Dendritic cell treated with granulocyte-macrophage colony-stimulating factor and Interleukin-4, amounts not matched to agents 40 ng/mL and 50 ng/mL, for 4 days (primary cell): ENCODE results near the gene GRAMD1A.
"Not testable (repeated sequence)": the region's sequence is repeated elsewhere in the genome, so short reads cannot be mapped to it uniquely, and the experiment has no call there.

Source experiments
- H3K27ac Mint-ChIP-seq: one replicate; pipeline ENCODE4 v1.8.0; 2022; ENCODE audit warnings: mild to moderate bottlenecking, mixed read lengths
- H3K27me3 Mint-ChIP-seq: one replicate; pipeline ENCODE4 v1.8.0; 2022; ENCODE audit warnings: mild to moderate bottlenecking, mixed read lengths
- H3K36me3 Mint-ChIP-seq: one replicate; pipeline ENCODE4 v1.8.0; 2022; ENCODE audit warnings: low read depth, mixed read lengths
- H3K4me1 Mint-ChIP-seq: one replicate; pipeline ENCODE4 v1.8.0; 2022; ENCODE audit warnings: low read depth, mixed read lengths
- H3K4me3 Mint-ChIP-seq: one replicate; pipeline ENCODE4 v1.8.0; 2022; ENCODE audit warnings: mild to moderate bottlenecking, moderate library complexity, mixed read lengths
- H3K9me3 Mint-ChIP-seq: one replicate; pipeline ENCODE4 v1.8.0; 2022; ENCODE audit warnings: mixed read lengths
- intact Hi-C: fragments of 100-400 bp; cut with micrococcal nuclease; formaldehyde crosslinking; loops from one replicate; pipeline ENCODE4 v1.15.0; 2022

The GRAMD1A gene

DNA sequence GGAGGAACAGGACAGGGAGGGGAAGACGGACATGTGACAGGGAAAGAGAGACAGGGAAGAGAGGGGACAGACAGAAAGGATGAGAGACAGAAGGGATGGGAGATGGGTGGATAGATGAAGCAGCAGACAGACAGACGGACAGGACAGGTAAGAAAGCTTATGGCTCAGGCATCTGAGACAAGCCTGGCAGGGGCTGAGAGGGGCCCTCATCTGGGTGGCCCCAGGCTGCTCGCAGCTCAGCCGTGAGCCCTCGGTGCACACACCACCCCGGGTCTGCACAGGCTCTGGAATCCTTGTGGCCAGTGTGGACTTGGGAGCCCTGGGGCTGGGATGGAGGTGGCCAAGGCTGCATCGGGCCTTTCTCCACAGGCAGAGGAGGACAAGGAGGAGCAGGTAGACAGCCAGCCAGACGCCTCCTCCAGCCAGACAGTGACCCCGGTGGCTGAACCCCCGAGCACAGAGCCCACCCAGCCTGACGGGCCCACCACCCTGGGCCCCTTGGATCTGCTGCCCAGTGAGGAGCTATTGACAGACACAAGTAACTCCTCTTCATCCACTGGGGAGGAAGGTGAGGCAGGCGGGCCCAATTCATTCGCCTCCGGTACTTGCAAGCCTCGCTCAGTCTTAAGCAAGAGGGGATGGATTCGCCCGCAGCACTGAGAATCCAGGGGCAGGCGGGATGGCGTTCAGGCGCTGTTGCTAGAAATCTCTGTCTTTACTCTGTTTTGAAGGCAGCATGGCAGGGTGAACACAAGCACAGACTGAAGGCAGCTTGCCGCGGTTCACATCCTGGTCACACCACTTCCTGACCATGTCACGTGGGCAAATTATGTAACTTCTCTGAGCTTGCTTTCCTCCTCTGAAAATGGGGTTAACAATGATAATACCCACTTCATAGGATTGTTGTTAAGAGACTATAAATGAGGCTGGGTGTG lies 14.0 kb downstream of the GRAMD1A start:
- Mint-ChIP-seq H3K27ac (peak overlapping the region; percentile 66), H3K4me1 (peaks cover 76% of the 10 kb centered on the region), H3K4me3 (peak overlapping the region; percentile 56), H3K36me3 (peaks cover 99% of the 10 kb centered on the region), H3K27me3 (no peaks in the 10 kb centered on the region), H3K9me3 (no peaks in the 10 kb centered on the region)
- intact Hi-C loops = loop anchor here (1.0 kb wide), 1 partner anchor 41 kb away; no protein-coding TSS in a partner anchor

DNA sequence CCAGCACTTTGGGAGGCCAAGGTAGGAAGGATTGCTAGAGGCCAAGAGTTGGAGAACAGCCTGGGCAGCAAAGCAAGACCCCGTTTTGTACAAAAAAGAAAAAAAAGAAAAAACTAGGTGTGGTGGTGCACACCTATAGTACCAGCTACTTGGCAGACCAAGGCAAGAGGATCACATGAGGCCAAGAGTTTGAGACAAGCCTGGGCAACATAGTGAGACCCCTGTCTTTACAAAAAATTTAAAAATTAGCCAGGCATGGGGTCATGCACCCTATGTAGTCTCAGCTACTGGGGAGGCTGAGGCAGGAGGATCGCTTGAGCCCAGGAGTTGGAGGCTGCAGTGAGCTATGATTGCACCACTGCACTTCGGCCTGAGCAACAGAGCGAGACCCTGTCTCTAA lies 14.7 kb downstream of the GRAMD1A start:
- H3K9me3 Mint-ChIP-seq, intact Hi-C loops, H3K4me3 Mint-ChIP-seq, H3K27me3 Mint-ChIP-seq: not testable (repeated sequence)
- peak overlapping the region; percentile 66 for H3K27ac Mint-ChIP-seq
- peaks cover 99% of the 10 kb centered on the region for H3K36me3 Mint-ChIP-seq
- peaks cover 74% of the 10 kb centered on the region for H3K4me1 Mint-ChIP-seq

DNA sequence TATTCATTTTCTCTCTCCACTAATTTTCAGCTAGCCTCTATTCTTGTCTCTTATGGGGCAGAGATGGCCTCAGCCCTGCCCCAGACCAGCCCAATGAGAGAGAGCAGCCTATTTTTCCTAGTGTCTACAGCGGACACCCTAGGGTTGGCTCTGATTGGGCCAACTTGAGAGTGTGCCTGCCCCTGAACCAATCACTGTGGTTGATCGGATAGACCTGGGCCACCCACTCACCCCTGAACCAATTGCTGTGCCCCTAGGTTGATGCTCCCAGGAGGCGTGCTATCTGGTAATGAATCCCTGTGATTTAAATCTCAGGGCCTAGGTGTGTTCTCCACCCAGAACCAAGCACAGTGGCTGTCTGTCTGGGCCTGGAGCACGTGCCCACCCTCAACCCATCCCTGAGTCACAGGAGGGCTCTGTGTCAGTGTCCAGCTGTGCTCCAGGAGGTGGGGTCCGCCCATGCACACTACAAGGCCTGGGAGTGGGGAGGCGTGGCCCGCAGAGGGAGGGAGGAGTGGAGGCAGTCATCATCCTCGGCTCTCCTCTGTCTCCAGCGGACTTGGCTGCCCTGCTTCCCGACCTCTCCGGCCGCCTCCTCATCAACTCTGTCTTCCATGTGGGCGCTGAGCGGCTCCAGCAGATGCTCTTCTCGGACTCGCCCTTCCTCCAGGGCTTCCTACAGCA lies 15.3 kb downstream of the GRAMD1A start:
- intact Hi-C loops = no loop called here
- H3K36me3 Mint-ChIP-seq = peaks cover 99% of the 10 kb centered on the region
- no peak overlapping the region for H3K27ac Mint-ChIP-seq
- no peaks in the 10 kb centered on the region for H3K27me3 Mint-ChIP-seq
- H3K9me3 Mint-ChIP-seq = no peaks in the 10 kb centered on the region
- no peak overlapping the region for H3K4me3 Mint-ChIP-seq
- peaks cover 67% of the 10 kb centered on the region for H3K4me1 Mint-ChIP-seq

DNA sequence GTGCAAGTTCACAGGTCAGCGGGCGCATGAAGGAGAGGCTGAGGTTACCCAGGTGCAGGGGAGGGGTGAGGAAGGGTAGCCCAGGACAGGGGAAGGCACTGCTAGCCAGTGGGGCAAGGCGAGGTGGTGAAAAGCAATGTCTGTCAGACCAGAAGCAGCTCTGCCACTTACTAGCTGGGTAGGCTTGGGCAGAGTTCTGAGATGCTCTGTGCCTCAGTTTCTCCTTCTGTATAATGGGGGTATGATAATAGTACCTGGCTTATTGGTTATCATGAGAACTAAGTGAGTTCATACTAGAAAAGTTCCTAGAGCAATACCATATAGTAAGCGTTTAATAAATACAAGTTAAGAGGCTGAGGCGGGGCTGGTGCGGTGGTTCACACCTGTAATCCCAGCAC lies 15.8 kb downstream of the GRAMD1A start:
- Mint-ChIP-seq H3K9me3 (no peaks in the 10 kb centered on the region), H3K27ac (no peak overlapping the region), H3K4me3 (no peak overlapping the region), H3K27me3 (no peaks in the 10 kb centered on the region), H3K36me3 (peaks cover 99% of the 10 kb centered on the region), H3K4me1 (peaks cover 65% of the 10 kb centered on the region)
- intact Hi-C loops = no loop called here

DNA sequence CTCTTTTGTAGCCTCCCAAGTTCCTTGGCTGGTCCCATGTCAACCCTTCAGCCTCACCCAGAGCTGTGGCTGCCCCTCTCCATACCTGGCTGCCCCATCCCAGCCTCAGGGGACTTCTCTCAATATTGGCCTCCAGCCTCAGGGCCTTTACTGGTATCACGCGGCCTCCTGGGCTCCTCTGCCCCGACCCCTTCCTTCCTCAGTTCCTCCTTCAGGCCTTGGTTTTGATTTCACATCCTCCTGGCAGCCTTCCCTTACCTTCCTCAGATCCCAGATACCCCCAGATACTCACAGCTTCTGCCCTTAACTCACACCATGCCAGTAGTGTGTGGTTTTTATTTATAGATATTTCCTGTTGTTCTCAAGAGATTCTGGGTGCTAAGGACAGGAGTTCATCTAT lies 17.4 kb downstream of the GRAMD1A start:
- Mint-ChIP-seq H3K27me3 (no peaks in the 10 kb centered on the region), H3K4me1 (peaks cover 58% of the 10 kb centered on the region), H3K9me3 (no peaks in the 10 kb centered on the region), H3K27ac (peak overlapping the region; percentile 49), H3K4me3 (no peak overlapping the region), H3K36me3 (peaks cover 99% of the 10 kb centered on the region)
- intact Hi-C loops = no loop called here

DNA sequence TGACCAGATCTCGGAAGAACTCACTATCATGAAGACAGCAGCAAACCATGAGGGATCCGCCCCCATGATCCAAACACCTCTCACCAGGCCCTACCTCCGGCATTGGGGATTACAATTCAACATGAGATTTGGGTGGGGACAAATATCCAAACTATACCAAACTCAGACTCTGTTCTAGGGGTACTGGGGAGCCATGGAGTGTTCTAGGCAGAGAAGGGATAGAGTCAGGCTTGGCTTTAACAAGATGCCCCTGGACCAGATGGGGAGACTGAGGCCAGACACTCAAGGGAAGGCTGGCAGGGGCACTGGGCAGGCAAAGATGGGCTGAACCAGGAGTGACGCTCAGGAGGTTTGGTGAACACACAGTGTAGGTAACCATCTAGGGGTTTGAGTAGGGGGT lies 18.3 kb downstream of the GRAMD1A start:
- H3K27ac Mint-ChIP-seq = peak overlapping the region; percentile 49
- no peaks in the 10 kb centered on the region for H3K9me3 Mint-ChIP-seq
- peaks cover 99% of the 10 kb centered on the region for H3K36me3 Mint-ChIP-seq
- H3K4me3 Mint-ChIP-seq = no peak overlapping the region
- intact Hi-C loops = no loop called here
- peaks cover 57% of the 10 kb centered on the region for H3K4me1 Mint-ChIP-seq
- no peaks in the 10 kb centered on the region for H3K27me3 Mint-ChIP-seq

DNA sequence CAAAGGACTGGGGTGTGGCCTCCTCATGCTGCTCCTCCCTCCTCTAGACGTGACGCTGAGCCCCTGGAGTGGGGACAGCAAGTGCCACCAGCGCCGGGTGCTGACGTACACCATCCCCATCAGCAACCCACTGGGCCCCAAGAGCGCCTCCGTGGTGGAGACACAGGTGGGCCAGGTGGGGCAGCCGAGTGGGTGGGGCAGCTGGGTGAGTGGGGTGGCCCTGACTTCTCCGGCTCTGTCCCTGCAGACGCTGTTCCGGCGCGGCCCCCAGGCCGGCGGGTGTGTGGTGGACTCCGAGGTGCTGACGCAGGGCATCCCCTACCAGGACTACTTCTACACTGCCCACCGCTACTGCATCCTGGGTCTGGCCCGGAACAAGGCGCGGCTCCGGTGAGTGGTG lies 19.0 kb downstream of the GRAMD1A start:
- intact Hi-C loops = no loop called here
- Mint-ChIP-seq H3K9me3 (no peaks in the 10 kb centered on the region), H3K27me3 (no peaks in the 10 kb centered on the region), H3K4me3 (no peak overlapping the region), H3K4me1 (peaks cover 54% of the 10 kb centered on the region), H3K36me3 (peaks cover 99% of the 10 kb centered on the region), H3K27ac (no peak overlapping the region)

DNA sequence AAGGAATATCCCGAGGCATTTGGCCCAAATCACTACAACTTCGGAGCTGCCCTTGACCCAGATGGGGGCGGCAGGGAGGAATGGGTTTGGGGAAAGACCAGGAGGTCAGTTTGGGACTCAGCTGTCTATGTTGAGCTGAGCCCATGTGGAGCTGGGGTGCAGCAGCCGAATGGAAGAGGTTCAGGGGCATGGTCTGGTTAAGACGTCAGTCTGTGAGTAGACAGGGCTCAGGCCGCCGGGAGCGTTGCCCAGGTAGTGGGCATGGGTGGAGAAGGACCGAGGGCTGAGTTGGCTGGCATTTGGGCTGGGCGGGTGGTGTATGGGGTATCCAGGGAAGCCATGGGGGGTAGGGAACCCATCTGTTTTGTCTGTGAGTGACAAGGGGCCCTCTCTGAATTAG lies 20.9 kb downstream of the GRAMD1A start:
- no peak overlapping the region for H3K27ac Mint-ChIP-seq
- H3K36me3 Mint-ChIP-seq = peaks cover 99% of the 10 kb centered on the region
- intact Hi-C loops = no loop called here
- H3K4me3 Mint-ChIP-seq = no peak overlapping the region
- H3K9me3 Mint-ChIP-seq = no peaks in the 10 kb centered on the region
- H3K4me1 Mint-ChIP-seq = peaks cover 38% of the 10 kb centered on the region
- no peaks in the 10 kb centered on the region for H3K27me3 Mint-ChIP-seq

DNA sequence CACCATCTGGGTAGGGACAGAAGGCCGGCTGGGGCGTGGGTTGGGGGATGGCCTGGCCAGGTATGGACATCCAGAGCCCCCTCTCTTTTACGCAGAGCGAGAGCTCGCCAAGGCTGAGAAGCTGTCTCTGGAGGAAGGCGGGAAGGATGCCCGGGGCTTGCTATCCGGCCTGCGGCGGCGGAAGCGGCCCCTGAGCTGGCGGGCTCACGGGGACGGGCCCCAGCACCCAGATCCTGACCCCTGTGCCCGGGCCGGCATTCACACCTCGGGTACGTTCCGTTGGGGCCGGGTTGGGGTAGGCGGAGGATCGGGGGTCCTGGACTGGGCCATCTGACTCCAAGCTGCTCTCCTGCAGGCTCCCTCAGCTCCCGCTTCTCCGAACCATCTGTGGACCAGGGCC lies 21.5 kb downstream of the GRAMD1A start:
- Mint-ChIP-seq H3K9me3 (no peaks in the 10 kb centered on the region), H3K27me3 (no peaks in the 10 kb centered on the region), H3K4me3 (no peak overlapping the region), H3K27ac (peak overlapping the region; percentile 57), H3K36me3 (peaks cover 99% of the 10 kb centered on the region), H3K4me1 (peaks cover 38% of the 10 kb centered on the region)
- intact Hi-C loops = no loop called here

DNA sequence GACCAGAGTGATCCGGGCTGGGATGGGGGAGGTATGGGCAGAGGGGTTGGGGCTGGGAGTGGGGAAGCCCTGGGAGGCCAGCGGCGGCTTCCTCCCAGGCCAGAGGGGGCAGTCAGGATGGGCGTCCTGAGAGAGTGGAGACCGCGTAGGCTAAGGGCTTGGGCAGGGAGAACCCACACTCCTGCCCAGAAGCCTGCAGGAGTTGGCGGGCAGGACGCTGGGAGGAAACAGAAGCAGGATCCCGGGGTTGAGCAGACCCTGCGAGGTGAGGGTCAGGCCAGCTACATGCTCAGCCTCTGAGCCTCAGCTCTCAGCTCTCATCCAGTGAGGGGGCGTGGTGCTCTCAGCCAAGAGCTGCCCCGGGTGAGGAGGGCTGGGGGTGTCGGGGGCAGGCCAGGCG lies 22.3 kb downstream of the GRAMD1A start:
- no peak overlapping the region for H3K4me3 Mint-ChIP-seq
- no peaks in the 10 kb centered on the region for H3K9me3 Mint-ChIP-seq
- H3K27me3 Mint-ChIP-seq = no peaks in the 10 kb centered on the region
- H3K4me1 Mint-ChIP-seq = peaks cover 33% of the 10 kb centered on the region
- H3K27ac Mint-ChIP-seq = peak overlapping the region; percentile 57
- intact Hi-C loops = no loop called here
- H3K36me3 Mint-ChIP-seq = peaks cover 100% of the 10 kb centered on the region

DNA sequence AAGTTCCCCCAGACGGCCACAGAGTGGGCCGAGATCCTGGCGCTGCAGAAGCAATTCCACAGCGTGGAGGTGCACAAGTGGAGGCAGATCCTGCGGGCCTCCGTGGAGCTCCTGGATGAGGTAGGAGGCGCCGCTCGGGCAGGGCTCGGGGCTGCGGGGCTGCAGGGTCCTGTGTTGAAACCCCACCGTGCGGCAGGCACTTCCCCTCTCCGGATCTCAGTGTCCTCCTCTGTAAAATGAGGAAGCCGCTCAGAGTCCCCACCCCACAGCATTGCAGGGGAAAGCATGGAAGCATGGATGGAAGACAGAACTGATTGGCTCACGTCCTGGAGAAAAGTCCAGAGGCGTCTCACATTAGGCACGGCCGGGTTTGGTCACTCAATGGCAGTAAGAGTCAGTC lies 23.3 kb downstream of the GRAMD1A start:
- Mint-ChIP-seq H3K4me1 (peaks cover 24% of the 10 kb centered on the region), H3K27me3 (peaks cover 2% of the 10 kb centered on the region), H3K27ac (peak overlapping the region; percentile 52), H3K36me3 (peaks cover 100% of the 10 kb centered on the region), H3K9me3 (no peaks in the 10 kb centered on the region), H3K4me3 (no peak overlapping the region)
- intact Hi-C loops = no loop called here

DNA sequence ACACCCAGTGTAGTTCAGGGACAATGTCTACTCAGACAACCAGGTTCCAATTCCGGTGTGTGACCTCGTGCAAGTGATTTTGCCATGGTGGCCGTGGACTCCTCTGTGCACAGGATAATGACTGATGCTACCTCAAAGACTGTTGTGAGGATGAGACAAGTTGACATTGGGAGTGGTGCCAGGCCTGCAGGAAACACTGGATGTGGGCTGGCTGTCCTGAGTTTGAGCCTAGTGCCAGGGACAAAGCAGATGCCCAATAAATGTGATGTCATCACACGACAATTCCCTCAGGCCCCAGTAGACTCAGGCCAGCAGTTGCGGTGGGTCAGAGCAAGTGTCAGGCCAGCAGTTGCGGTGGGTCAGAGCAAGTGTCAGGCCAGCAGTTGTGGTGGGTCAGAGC lies 24.0 kb downstream of the GRAMD1A start:
- Mint-ChIP-seq H3K36me3 (peaks cover 95% of the 10 kb centered on the region), H3K4me3 (no peak overlapping the region), H3K27ac (no peak overlapping the region), H3K9me3 (no peaks in the 10 kb centered on the region), H3K27me3 (peaks cover 7% of the 10 kb centered on the region), H3K4me1 (peaks cover 21% of the 10 kb centered on the region)
- intact Hi-C loops = no loop called here

DNA sequence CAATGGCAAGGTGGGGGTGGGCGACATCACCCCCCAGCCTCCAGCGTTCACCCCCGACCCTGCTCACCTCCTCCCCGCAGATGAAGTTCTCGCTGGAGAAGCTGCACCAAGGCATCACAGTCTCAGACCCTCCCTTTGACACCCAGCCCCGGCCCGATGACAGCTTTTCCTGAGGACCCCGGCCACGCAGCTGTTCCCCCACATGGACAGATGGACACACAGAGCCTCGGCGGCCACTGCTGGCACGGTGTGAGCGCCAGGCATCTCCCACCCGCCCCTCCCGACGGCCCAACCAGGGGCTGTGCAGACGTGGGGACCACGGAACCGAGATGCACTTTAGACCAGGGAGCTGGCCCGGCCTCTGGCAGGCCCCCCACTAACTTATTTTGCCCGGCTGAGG lies 25.8 kb downstream of the GRAMD1A start:
- no peak overlapping the region for H3K4me3 Mint-ChIP-seq
- peaks cover 29% of the 10 kb centered on the region for H3K4me1 Mint-ChIP-seq
- H3K36me3 Mint-ChIP-seq = peaks cover 76% of the 10 kb centered on the region
- H3K27me3 Mint-ChIP-seq = peaks cover 17% of the 10 kb centered on the region
- H3K9me3 Mint-ChIP-seq = no peaks in the 10 kb centered on the region
- no peak overlapping the region for H3K27ac Mint-ChIP-seq
- intact Hi-C loops = no loop called here

DNA sequence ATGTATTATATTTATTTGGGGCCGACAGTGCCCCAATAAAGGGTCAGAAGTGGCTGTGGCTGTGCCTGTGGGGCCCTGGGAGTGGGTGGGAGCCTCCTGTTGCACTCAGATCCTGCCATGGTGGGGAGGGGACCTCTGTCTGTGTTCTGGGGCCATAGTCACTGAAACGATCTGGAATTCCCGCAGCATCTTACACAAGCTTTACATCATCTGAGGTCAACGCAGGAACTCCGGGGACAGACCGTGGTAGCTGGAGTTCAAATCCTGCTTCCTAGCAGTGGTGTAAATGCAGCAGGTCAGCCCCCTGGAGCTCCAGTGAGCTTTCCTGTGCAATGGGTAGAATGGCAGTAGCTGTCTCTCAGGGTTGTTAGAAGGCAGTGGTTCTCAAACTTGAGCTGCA lies 26.3 kb downstream of the GRAMD1A start:
- no peak overlapping the region for H3K27ac Mint-ChIP-seq
- intact Hi-C loops = no loop called here
- peaks cover 72% of the 10 kb centered on the region for H3K36me3 Mint-ChIP-seq
- no peaks in the 10 kb centered on the region for H3K9me3 Mint-ChIP-seq
- H3K27me3 Mint-ChIP-seq = peaks cover 22% of the 10 kb centered on the region
- H3K4me1 Mint-ChIP-seq = peaks cover 33% of the 10 kb centered on the region
- H3K4me3 Mint-ChIP-seq = no peak overlapping the region
